ENCODE data around the gene CHERP.

CHERP gene

GRCh38 chr19:16541526-16542044 is 652 bp downstream of the CHERP start:
- no peak for DNase-seq

DNA sequence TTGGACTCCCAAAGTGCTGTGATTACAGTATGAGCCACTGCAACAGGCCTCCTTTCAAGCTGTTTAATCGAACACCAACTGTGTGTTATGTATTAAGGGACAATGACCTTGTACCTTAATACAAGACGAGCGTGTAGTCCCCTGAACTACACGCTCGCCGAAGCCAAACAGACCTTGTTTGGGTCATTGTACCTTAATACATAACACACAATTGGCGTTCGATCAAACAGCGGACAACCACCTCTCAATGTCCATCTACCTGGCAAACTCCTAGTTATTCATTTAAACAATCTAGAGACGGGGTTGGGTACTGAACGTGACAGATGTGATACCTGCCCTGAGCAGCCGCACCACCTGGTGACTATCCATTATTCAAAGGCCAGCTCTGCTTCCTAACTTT is 1.3 kb downstream of the CHERP start:
- no peak for DNase-seq

GRCh38 chr19:16537111-16537510 is 5.1 kb downstream of the CHERP start:
- DNase-seq: no peak

- no peak for DNase-seq
These were observed 6.1 kb downstream of the CHERP start for GRCh38 chr19:16536130-16536529.

DNA sequence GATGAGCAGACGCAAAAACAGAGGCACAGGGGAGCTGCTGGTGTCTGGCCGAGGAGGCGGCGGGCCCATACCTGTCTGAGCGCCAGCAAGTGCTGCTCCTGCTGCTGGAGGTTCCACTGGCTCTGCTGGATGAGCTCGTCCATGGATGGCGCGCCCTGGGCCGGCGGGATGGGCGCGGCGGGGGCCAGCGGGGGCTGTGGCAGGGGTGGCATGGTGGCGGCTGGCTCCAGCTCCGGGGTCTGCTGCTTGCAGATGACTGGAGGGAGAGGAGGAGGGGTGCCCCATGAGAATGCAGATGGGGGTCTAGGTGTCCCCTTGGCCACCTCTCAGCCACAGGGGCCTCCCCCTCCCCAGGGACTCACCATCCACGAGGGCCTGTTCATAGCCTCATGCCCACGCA is 6.9 kb downstream of the CHERP start:
- DNase-seq: no peak

GRCh38 chr19:16532440-16533234 is 9.6 kb downstream of the CHERP start:
- no peak for DNase-seq

DNA sequence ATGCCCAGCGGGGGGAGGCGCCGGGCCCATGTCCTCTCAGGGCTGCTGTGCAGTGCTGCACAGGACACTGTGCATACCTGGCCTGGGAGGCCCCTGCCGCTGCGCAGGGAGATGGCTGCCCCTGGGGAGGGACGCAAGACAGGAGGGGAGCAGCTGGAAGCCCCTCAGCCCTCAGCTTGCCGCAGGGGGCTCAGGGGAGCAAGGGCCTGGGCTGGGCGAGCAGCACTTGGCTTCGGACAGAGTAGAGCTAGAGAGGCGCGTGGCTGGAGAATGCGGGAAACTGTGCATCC is 10.9 kb downstream of the CHERP start:
- no peak for DNase-seq

DNA sequence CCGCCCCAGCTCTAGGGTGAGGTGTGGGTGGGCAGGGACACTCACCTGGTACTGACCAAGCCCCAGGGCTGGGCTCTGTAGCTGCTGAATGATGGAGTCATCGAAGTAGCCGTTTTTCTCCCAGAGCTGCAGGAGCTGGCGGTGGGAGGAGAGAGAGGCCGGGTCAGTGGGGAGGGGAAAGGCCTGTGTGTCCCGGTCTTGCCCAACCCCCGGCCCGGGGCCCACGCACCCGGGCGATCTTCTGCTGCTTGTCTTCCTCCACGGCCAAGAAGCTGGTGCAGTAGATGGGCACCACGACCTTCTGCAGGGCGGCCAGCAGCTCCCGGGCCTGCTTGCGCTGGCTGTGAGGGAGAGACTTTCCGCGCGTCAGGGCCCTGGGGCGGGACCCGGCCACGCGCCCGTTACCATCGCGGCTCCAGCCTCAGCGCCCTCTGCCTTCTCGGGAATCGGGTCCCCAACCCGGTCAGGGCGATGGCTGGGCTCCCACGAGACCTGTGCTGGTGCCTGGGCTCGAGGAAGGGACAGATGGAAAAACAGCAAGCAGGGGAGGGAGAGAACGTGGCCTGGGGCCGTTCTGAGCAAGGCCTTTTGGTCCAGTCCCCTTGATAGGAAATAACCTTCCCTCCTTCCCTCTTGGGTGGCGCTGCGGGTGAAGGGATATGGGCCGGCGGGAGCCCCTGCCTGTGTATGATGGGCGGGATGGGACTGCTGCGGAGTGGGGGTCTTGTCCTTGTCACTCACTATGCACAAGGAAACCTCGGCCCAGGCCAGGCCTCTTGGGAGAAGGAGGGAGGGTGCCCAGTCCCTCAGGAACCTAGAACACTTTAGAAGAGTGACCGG is 11.5 kb downstream of the CHERP start:
- DNase-seq: no peak

- DNase-seq: no peak
These were observed 12.6 kb downstream of the CHERP start for GRCh38 chr19:16529466-16530144.

DNA sequence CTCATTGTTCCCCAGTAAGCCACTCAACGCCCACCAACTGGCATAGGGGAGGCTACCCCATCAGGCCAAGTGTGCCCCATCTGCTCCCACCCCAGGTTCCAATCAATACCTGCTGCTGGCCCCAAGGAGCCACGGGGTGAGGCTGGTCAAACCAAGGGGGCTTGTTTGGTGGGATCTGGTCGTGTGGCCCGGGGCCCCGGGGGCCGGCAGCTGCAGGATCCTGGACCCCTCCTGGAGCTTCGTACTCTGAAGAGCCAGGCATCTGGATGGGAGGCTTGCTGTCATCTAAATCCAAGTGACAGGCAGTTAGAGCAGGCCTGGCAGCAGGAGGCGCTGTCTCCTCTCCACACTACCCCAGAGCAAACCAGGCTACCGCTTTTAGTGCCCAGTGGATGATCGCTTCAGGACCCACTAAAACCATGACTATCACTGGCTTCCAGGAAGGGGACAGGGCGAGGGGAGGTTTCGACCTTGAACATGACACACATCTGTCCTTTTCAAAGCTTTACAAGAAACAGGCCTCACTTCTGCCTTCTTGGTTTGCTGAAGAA is 14.2 kb downstream of the CHERP start:
- peak; percentile 43 for DNase-seq

DNA sequence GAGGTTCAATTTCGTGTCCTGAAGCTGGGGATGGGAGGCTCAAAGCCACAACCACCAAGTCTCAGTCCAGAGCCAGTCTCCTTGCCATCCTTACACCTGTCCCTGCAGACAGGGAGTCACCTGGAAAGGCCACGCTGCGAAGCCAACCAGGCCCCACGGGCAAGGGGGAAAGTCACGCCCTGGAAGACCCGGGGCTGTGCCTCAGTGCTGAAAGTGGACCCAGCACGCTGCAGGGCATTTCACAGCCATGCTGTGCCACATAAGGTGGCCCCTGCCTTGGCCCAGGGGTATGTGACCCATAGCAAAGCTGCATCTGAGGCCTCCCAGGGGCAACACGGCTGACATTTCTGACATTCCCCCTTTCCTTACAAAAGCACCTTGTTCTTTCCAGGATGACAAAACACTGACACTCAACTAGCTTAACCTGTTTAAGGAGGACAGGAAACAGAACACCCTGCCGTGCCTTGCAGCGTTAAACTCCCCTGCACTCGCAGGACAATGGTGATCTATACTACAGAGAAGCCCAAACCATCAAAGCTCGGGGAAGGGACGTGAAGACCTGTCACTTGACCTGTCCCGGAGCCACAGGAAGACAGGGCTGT is 14.8 kb downstream of the CHERP start:
- no peak for DNase-seq

- no peak for DNase-seq
These were observed 16.3 kb downstream of the CHERP start for GRCh38 chr19:16525751-16526481.

DNA sequence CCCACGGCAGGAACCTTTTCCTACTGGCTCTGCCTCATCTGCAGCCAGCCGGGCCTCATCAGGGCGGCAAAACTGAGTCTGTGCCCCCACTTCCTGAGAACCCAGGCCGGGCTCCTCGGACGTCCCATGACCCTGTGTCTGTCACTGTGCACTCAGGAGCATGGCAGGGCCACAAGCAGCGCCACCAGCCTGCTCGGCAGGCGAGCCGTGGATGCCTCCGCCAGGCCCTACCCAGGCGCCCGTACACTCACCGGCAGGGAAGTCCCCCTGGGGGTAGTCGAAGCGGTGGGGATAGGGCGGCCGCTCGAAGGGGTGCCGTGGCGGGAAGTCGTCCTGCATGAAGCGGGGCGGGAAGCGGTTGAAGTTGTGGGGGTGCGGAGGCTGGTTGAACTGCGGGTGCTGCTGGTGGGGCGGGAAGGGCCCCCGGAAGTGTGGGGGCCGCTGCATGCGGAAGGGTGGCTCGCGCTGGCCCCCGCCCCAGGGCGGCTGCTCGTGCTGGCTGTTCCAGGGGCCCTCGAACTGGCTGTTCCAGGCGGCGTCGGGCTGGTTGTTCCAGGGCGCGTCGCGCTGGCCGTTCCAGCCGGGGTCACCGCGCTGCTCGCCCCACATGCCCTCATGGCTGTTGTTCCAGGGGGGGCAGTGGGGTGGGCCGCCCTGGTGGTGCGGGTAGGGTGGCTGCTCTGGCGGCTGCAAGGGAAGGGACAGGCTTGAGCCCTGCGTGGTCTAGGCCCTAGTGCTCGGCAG is 17.1 kb downstream of the CHERP start:
- DNase-seq: no peak

GRCh38 chr19:16522559-16523377 is 19.5 kb downstream of the CHERP start:
- DNase-seq: no peak

GRCh38 chr19:16521715-16522289 is 20.4 kb downstream of the CHERP start:
- no peak for DNase-seq

- DNase-seq: no peak
These were observed 21.1 kb downstream of the CHERP start for GRCh38 chr19:16520986-16521624.

DNA sequence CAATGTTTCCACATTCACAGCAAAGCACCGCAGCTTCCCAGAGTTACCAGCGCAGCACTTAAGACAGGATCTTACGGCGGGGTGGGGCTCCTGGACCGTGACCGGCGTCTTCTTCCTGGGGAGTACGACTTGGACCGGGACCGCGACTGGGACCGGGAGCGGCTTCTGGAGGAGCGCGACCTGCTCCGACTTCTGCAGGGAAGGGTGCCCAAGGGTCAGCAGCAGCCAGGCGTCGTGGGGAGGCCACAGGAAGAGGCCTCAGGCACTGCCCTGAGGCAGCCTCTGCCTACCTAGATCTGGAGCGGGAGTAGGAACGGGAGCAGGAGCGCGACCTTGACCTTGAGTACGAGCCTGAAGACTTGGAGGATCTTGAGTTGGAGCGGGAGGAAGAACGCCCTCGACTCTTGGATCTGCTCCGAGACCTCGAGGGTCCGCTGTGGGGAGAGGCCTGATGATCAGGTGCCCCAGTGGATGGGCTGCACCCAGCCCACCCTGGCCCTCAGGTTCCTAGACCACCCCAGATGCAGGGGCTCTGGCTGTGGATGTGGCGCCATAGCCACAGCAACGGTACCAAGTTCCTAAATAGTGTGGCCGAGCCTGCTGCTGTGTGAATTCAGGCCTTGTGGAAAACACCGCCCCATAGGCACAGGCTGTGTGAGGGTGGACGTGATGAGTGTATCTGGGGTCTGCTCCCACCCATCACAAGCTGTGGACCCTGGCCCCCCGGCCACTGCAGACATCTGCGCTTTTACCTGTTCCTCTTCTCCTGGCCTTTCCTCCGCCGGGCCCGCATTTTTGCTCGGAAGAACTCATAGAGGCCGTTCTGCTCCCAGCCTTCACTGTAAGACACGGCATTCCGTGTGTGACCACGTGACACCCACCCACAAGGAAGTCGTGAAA is 21.9 kb downstream of the CHERP start:
- DNase-seq: no peak

GRCh38 chr19:16519230-16519687 is 23.0 kb downstream of the CHERP start:
- DNase-seq: no peak

All from activated naive CD4-positive, alpha-beta T cell treated with anti-CD3 and anti-CD28 coated beads, Interleukin-2, amount 50 U/mL, for 16 hours (primary cell).